Femur (tissue), 1 donor: ENCODE data around the gene COL4A4.
A peak's percentile ranks its signal among the peaks of the same experiment; 100 is the strongest.
"Not testable (repeated sequence)": the region's sequence is repeated elsewhere in the genome, so short reads cannot be mapped to it uniquely, and the experiment has no call there.

Experiments
- DNase-seq: peaks from one replicate; pipeline ENCODE4 v3.0.0-alpha.2; 2017

The COL4A4 gene

DNA sequence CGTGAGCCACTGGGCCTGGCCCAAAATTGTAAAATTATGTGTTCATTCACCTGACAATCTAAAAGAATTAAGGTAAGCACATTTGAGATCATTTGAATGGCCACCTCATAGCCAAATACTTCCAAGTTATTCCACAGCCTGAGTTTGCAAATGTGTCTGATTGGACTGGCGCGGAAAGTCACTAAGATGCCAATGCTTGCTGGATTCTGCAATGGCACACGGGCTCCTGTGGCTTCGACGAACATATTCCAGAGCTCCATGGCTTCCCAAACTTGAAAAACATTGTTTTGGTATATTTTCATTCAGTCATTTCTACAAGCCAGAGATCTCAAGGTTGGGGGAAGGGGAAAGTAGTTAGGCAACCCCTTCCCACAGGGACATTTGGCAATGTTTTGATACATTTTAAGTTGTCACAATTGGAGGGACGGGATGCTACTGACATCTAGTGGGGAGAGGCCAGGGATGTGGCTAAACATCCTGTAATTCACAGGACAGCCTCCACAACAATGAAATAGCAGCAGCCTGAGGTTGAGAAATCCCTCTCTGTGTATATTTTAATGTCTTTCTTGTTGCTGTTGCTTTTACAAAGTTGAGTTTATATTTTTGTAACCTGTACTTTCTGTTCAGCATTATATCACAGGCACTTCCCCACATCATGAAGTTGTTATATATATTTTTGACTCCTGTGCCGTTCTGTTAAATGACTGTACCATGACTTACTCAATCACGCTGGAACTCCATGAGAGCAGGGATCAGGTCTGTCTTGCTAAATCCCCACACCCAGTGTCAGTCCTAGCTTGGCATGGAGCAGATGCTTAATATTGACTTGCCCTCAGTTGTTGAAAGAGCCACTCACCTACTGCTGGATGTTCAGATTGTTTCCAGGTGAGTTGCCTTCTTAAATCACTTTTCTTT lies 56.9 kb downstream of the COL4A4 start:
- peak; percentile 65 for DNase-seq

GRCh38 chr2:227103583-227103982 lies 60.4 kb downstream of the COL4A4 start:
- DNase-seq, result no peak

DNA sequence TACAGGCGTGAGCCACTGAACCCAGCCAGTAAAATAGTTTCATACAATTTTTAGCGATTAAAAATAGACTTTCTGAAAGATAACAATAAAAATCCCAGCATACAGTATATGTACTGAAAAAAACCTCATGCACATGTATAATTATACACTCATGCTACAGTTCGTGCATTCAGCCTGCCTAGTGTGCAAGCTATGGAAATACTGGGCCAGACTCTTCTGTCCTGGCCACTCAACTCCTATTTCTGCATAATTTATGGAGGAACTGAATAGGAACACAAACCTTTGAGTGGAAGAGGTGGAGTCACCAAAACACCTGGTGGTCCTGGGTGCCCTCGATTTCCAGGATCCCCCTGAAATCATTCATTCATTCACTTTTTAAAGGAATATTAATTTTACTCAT lies 64.7 kb downstream of the COL4A4 start:
- DNase-seq, result no peak

- no peak for DNase-seq
Measured at GRCh38 chr2:227098162-227098515, 65.9 kb downstream of the COL4A4 start.

GRCh38 chr2:227097495-227098161 lies 66.4 kb downstream of the COL4A4 start:
- no peak for DNase-seq

DNA sequence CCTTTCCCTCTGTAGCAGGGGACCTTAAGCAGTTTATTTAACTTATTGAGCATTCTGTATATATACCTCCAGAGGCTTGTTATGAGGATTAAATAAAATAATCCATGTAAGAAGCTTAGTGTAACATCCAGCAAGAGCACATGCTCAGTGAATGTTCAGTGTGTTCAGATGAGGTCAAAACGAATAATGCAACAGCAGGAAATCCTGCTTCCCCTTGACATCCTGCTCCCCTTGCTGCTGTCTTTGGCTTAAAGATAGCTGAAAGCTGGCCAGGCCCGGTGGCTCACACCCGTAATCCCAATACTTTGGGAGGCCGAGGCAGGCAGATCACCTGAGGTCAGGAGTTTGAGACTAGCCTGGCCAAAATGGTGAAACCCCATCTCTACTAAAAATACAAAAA lies 68.7 kb downstream of the COL4A4 start:
- no peak for DNase-seq

GRCh38 chr2:227082286-227082685 lies 81.7 kb downstream of the COL4A4 start:
- no peak for DNase-seq

GRCh38 chr2:227079726-227080125 lies 84.3 kb downstream of the COL4A4 start:
- no peak for DNase-seq

DNA sequence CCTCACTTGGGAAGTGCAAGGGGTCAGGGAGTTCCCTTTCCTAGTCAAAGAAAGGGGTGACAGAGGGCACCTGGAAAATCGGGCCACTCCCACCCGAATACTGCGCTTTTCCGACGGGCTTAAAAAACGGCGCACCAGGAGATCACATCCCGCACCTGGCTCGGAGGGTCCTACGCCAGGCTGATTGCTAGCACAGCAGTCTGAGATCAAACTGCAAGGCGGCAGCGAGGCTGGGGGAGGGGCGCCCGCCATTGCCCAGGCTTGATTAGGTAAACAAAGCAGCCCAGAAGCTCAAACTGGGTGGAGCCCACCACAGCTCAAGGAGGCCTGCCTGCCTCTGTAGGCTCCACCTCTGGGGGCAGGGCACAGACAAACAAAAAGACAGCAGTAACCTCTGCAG lies 98.9 kb downstream of the COL4A4 start:
- DNase-seq, result not testable (repeated sequence)

GRCh38 chr2:227058888-227059399 lies 105.1 kb downstream of the COL4A4 start:
- no peak for DNase-seq

- no peak for DNase-seq
Measured at GRCh38 chr2:227057743-227058447, 106.1 kb downstream of the COL4A4 start.

DNA sequence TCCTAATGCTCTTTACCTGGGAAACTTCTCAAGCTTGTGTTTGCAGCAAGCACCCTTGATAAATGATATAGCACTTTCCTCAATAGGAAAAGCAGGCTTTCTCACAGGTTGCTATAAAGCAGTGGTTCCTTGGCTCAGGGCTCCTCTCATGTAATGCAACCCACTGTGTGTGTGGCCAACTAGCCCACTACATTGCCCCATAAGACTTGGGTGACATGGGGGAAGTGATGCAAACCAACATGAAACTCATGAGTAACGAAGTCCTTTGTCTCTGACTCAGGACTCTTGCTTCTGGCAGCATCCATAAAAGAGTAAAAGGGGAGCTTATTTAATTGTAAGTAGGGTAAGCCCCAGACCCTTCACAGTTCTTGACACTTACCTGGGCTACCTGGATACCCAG lies 106.9 kb downstream of the COL4A4 start:
- no peak for DNase-seq

DNA sequence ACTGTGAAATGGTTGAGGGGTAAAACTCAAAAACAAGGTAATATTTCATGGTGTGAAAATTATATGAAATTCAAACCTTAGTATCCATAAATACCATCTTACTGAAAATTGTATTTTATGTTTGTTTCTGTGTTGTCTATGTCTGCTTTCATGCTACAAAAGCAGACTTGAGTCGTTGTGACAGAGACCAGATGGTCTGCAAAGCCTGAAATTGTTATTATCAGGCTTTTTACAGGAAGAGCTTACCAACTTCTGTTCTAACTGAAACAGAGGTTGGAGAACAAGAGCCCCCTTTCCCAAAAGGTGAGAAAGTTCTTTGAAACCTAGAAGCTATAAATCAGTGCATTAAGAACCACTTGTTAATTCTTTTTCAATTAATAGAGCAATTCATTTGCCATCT lies 110.0 kb downstream of the COL4A4 start:
- DNase-seq, result no peak

DNA sequence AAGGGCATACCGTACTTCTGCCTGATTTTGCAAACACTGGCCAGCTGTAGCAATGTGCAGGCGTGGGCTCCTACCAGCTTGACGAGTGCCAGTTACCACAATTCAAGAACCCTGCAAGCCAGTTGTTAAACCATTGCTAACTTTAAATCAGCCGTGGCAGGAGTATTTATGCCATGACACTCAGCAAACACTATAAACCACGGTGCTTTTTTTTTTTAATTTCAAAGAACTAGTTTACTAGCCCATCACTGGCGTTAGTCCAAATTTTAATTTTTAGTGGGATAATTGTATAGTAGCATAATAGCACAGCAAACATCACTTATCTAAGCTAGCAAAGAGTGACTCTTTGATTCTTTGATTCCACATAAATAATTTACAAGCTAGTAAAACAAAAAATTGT lies 111.1 kb downstream of the COL4A4 start:
- DNase-seq, result no peak

- DNase-seq, result no peak
Measured at GRCh38 chr2:227043981-227044380, 120.0 kb downstream of the COL4A4 start.

DNA sequence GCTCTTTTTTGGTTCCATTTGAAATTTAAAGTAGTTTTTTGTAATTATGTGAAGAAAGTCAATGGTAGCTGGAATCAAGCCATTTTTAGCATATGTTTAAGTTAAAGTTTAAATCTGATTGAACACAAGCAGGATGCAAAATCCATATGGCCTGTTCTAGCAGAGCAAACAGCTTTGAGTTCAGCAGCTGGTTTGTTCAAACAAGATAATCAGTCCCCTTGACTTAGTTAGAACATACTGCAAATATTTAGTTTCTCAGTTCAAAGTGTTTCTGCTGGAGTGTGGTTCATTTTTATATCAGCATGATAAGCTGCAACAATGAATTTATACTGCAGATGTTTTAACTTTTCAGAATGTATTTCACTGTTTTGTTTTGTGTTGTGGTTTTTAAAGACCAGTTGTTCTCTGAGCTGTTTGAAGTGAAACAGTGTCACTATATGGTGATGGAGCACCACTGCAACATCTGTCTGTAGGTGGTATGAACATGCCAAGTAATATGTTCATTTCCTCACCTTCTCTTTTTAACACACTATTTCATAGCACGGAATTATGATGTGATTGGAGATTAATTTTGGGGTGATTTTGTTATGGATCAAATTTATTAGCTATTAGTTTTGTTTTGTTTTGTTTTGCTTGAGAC lies 125.3 kb downstream of the COL4A4 start:
- DNase-seq, result no peak

DNA sequence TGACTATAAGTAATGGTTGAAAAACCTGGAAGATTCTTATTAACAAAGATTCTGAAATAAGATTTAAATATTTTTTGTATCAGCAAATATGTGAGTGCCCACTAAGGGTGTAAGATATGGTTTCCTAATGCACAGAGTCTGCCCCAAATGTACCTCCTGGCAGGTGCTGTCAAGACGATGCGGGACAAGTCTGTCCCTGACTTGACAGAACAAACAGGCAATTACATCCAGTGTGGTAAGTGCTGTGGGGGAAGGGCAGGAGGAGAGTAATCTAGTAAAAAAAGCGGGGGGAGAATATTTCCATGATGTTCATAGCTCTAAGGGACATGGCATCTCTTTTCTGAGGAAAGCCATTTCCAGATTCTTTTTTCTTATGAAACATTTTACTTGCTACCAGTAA lies 127.5 kb downstream of the COL4A4 start:
- no peak for DNase-seq

DNA sequence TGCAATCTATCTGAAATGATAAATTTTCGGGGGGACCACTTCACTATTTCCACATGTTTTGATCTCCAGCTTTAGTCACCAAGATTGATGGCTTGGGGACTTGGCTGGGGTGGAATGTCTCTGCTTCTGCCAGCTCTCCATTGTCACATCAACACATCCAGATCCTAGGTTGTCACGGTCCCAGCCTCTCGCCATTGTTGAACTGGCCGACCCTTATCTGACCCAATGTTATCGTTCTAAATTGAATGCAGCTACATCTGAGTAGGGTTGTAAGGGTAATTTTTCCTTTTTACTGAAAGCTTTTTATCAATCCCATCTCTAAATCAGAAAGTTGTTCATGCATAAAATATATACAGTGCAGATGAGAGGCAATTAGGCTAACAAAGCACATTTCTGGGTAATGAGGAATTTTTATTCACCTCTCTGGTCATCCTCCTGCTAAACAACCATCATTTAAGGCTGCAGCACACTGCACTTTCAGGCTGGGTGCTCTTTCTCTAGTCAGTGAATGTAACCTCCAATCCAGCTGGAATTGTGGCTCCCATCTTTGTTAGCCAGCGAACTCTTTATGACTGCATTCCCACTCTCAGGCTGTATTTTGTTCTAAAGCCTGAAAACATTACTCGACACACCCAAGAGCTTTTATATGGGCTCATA lies 128.2 kb downstream of the COL4A4 start:
- DNase-seq, result no peak

DNA sequence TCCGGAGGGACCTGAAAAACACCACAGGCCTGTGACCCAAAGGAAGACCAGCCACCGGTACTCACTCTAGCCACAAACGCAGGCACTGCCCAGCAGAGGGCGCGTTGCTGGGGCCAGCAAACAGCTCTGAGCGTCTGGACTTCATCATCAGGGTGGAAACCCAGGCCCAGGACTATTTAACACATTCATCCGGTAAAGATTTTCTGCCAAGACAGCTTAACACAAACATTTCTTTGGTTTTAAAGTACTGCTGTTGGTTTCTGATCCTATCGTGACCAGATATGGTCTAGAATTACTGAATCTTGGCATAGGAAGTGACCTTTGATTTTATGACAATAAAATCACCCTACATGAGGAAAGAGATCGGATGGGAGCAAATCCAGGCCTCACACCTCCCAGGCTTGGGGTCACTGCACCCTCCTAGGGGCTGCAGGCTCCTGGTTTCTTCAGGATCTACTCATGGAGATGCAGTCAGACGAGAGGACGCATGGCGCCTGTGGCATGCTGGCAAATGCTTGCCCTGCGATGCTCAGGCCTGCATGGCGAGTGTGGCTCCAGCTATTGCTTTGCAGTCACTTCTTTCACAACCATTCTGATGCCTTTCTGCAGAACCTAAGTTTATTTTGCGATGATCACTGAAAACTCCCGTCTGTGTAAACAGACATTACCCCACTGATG lies 130.4 kb downstream of the COL4A4 start:
- peak; percentile 29 for DNase-seq

GRCh38 chr2:227031379-227031778 lies 132.6 kb downstream of the COL4A4 start:
- no peak for DNase-seq

DNA sequence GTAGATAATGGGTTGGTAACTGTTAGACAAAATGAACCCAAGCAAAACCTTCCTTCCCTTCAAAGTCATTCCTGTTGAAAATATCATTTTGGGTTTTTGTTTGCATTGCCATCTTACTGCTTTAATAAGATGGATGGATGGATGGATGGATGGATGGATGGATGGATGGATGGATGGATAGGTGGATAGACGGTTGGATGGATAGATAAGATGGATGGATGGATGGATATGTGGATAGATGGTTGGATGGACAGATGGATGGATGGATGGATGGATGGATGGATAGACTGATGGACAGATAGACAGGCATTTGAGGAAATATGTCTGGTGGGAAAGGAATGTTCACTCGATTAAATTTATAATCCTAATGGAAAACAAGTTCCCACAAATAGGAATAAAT lies 133.2 kb downstream of the COL4A4 start:
- DNase-seq, result no peak
